HG03135 (cell line): ENCODE measurements around the gene DUSP5.

Experiments
- ATAC-seq: cut with Tn5 transposase; IDR thresholded peaks from one replicate; pipeline ENCODE4 v1.9.1; 2021; ENCODE audit warnings: mild to moderate bottlenecking, moderate library complexity; ENCODE audit not compliant: unreplicated experiment

DUSP5 gene

DNA sequence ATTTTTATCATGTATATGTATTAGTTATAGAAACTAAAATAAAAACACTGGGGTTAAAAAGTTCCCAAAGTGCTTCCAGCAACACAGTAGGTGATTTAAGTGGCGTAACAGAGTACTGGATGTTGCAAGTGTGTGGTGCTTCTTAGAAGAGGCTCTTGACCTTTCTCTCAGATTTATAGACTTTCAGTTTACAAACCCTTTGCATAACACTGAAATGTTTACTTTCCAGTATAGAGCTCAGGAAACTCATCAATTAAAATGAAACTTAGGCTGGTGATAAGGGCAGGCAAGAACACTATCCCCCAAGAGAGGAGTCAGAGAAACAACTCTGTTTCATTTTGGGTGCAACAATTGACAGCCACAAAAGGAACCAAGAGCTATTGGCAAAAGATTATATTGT, 42.3 kb downstream of the DUSP5 start:
- ATAC-seq, result no peak

DNA sequence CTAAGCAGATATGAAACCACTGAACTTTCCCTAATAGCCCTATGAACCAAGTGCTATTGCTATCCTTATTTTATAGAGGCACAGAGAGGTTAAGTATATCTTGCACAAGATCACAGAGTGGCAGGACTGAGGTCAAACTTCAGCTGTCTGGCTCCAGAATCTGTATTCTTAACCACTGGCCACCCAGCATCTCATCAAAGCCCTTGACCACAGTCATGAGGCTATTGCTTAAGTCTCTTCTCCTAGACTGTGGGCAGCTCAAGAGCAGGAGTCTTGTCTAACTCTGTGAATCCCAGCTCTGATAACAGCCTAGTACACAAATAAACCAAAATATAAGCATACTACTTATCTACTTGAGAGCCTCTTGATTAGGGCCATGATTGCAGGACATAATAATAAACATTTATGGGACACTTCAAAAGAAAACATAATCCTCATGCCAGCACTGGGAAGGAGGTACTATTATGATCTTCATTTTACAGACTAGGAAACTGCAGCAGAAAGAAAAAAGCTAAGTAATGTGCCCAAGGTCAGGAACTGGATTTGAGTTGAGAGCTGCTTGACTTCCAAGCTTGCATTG, 47.3 kb downstream of the DUSP5 start:
- ATAC-seq, result no peak

DNA sequence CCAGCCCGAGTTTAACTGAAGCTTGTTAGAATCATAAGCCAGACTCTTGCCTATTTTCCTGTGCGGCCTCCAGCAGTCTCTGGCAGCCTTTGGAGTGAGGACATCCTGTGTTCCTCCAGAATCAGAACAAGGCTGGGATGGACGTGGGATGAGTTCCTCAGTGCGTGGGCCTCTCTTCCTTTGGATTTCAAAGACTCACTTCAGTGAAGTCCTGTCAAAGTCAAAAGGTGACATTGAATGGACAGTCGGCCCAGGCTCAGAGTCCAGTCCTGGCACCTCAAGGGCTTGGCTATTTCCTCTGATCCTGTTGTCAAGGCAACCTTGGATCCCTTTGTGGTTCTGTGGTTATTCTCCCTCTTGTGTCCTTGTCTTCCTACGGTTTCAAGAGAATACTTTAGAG, 48.4 kb downstream of the DUSP5 start:
- no peak for ATAC-seq

DNA sequence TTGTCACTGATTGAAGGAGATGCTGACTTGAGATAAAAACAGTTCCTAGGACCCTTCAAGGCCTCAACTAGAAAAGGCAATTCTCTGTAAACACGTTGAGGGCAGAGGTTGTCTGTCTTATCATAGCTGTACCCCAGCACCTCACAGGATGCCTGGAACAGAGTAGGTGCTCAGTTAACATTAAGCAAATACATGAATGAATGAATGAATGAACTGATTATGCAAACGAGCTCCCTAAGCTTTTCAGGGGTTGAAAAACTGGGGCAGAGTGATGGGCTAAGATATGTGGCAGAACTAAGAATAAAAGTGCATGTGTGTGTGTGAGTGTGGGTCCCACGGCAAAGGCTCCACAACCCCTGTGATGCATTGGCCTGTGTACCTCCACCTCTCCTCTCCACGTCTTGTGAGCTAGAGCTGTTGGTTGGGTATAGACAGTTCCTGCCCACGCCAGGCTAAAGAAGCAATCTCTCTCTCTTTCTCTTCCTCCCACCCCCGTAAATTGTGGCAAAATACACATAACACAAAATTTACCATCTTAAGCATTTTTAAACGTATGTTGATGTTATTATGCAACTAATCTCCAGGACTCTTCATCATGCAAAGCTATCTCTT, 48.9 kb downstream of the DUSP5 start:
- ATAC-seq, result no peak

DNA sequence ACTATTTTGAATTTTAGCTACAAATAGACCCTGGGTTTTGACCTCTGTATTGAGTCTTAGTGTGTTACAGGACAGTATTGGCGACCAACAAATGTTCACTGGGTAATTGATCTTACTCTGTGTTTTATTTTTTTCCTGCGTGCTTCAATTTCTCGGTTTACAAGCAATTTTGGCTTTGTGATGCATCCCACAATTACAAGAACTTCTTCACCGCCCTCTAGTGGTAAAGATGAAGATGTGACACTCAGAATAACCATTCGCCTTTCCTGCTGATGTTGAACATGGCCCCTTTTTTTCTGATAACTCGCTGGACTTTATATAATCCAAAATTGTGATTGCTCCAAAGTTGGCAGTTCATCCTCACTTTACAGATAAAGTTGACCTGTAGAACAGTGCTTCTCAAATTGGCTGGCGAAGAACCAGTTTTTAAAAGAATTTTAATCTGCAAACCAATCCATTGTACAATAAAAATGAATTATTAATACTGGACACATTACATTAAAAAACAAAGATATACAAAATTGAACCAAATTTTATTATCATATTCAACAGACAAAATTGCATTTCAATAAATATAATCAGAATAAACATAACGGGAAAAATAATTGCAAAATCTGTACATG, 49.5 kb downstream of the DUSP5 start:
- no peak for ATAC-seq

DNA sequence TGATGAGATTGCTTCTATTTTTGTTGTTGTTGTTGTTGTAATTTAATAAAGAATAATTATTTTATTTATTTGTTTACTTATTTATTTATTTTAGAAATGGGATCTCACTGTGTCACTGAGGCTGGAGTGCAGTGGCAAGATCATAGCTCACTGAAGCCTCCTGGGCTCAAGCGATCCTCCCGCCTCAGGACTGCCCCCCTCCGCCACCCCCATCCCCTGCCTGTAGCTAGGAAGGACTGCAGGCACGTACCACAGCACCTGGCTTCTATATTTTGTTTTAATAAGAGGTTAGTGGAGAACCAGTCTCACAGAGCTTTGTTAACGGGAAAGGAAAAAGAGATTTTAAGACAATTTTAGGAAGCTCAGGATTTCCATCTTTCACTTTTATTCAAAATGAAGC, 50.3 kb downstream of the DUSP5 start:
- ATAC-seq, result no peak

DNA sequence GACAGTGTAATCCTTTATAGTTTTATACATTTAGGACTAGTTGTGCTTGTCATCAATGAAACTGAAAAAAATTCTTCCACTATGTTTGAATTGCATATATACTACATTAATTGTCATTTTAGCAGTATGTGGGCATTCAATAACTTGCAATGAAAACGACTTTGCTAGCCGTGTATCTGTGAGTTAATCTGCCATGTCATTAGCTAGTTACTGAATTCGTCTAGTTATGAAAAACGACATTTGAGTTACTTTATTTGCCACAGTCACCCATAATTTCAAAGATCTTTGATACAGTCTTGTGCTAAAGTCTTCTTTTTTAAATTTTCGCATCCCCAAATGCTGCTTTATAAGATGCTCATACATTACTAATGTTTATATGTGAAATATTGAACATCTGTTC, 51.5 kb downstream of the DUSP5 start:
- no peak for ATAC-seq

DNA sequence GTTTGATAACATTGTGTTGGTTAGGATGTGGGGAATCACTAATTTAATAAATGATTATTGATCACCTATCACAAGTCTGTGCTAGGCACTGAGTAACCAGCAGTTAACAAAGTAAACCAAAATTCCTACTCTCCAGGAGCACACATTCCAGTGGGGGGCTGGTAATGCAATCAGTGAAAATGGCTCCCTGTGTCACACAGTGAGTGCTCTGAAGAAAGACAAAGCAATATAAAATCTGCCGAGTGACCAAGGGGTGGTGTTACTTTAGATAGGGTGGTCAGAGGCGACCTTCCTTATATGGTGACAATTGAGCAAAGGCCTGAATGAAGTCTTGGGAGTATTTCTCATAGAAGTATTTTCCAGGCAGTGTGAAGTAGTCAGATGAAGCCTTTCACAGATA, 56.2 kb downstream of the DUSP5 start:
- no peak for ATAC-seq

DNA sequence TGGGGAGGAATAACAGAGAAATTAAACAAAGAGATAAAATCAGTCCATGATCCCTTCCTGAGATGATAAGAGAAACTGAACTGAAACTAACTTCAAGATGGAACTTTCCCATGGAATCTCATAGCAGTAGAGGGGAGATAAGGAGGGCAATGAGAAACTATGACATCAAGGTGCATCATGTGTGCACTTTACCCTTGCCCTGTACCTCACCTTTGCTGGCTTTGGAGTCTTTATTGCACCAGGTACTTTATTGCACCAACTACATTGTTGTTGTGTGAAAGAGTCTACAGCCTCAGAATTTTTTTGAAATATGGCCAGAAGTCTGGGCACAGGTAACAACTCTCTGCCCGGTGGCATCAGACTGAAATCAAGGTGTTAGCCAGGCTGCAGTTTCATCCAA, 58.6 kb downstream of the DUSP5 start:
- no peak for ATAC-seq

DNA sequence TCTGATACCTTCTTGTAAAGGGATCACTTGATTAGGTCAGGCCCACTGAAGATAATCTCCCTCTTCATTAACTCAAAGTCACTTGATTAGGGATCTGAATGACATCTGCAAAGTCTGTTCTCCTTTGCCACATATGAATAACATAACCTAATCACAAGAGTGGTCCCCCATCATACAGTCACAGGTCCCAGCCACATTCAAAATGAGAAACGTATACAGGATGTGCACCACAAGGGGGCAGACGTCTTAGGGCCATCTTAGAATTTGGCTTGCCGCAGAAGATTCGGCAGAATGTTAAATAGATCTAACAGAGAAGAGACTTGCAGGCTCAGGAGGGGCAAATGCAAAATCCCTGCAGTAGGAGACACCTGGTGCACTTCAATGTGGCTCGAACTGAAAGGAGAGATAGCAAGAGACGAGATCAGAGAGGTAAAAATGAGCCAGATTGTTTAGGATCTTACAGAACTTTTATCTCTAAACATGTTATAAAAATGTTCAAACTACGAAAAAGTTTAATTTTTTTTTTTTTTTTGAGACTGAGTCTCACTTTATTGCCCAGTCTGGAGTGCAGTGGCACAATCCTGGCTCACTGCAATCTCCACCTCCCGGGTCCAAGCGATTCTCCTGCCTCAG, 59.4 kb downstream of the DUSP5 start:
- peak; percentile 93 for ATAC-seq

DNA sequence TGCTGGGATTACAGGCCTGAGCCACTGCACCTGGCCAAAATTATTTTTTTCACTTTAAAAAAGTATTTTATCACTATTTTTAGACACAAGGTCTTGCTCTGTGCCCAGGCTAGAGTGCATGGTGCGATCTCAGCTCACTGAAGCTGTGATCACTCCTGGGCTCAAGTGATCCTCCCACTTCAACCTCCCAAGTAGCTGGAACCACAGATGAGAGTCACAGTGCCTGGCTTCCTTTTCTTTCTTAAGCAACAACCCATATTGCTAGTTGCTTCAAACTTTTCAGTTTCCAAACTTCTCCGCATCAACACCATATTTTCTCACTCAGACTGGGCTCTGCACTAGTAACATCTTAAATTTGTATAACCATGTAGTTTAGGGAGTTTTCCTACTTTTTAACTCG, 60.3 kb downstream of the DUSP5 start:
- ATAC-seq, result no peak

DNA sequence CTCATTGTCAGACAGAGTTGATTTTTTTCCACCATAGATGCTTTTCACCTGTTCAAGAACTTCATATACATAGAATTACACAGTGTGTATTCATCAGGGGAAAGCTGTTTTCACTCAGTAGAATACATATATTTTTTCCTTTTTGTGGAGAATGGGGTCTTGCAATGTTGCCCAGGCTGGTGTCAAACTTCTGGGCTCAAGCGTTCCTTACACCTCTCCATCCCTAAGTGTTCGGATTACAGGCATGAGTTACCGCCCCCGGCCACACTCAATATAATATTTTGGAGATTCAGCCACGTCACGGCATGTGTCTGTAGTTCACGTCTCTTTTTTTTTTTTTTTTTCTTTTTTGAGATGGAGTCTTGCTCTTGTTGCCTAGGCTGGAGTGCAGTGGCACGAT, 62.3 kb downstream of the DUSP5 start:
- ATAC-seq, result no peak
